Measurements from ENCODE around the gene GSTA2.
"Not testable (repeated sequence)": the region's sequence is repeated elsewhere in the genome, so short reads cannot be mapped to it uniquely, and the experiment has no call there.

GSTA2 gene

GRCh38 chr6:52786249-52786956 lies 23.1 kb upstream of the GSTA2 start:
- Histone ChIP-seq H3K9ac (ENCODE audit: low read length) (no peak overlapping the region), H3K4me1 (ENCODE audit: insufficient read depth, low read length) (no peaks in the 10 kb centered on the region), H3K36me3 (ENCODE audit: insufficient read depth, low read length) (no peaks in the 10 kb centered on the region), H3K9me3 (ENCODE audit: low read length) (no peaks in the 10 kb centered on the region), H3K27me3 (ENCODE audit: control insufficient read depth in 1 of 2, insufficient read depth in 2 of 2, low read length in 2 of 2) (no peaks in the 10 kb centered on the region), H3K4me3 (ENCODE audit: low read depth in 1 of 2, low read length in 2 of 2) (no peak overlapping the region), H3K27ac (ENCODE audit: low read depth, low read length) (no peak overlapping the region)

- not testable (repeated sequence) for H3K9me3 ChIP-seq (ENCODE audit: low read length); H3K4me3 ChIP-seq (ENCODE audit: low read depth in 1 of 2, low read length in 2 of 2); H3K27me3 ChIP-seq (ENCODE audit: control insufficient read depth in 1 of 2, insufficient read depth in 2 of 2, low read length in 2 of 2); H3K4me1 ChIP-seq (ENCODE audit: insufficient read depth, low read length); H3K36me3 ChIP-seq (ENCODE audit: insufficient read depth, low read length); H3K27ac ChIP-seq (ENCODE audit: low read depth, low read length); H3K9ac ChIP-seq (ENCODE audit: low read length)
Measured at GRCh38 chr6:52782696-52783274, 19.5 kb upstream of the GSTA2 start.

GRCh38 chr6:52782209-52782608 lies 18.9 kb upstream of the GSTA2 start:
- not testable (repeated sequence) for H3K27me3 ChIP-seq (ENCODE audit: control insufficient read depth in 1 of 2, insufficient read depth in 2 of 2, low read length in 2 of 2); H3K4me3 ChIP-seq (ENCODE audit: low read depth in 1 of 2, low read length in 2 of 2); H3K27ac ChIP-seq (ENCODE audit: low read depth, low read length); H3K4me1 ChIP-seq (ENCODE audit: insufficient read depth, low read length); H3K36me3 ChIP-seq (ENCODE audit: insufficient read depth, low read length); H3K9me3 ChIP-seq (ENCODE audit: low read length); H3K9ac ChIP-seq (ENCODE audit: low read length)

GRCh38 chr6:52779237-52779636 lies 16.0 kb upstream of the GSTA2 start:
- no peak overlapping the region for H3K9ac ChIP-seq (ENCODE audit: low read length)
- H3K4me3 ChIP-seq (ENCODE audit: low read depth in 1 of 2, low read length in 2 of 2): no peak overlapping the region
- H3K27ac ChIP-seq (ENCODE audit: low read depth, low read length): no peak overlapping the region
- no peaks in the 10 kb centered on the region for H3K36me3 ChIP-seq (ENCODE audit: insufficient read depth, low read length)
- no peaks in the 10 kb centered on the region for H3K27me3 ChIP-seq (ENCODE audit: control insufficient read depth in 1 of 2, insufficient read depth in 2 of 2, low read length in 2 of 2)
- no peaks in the 10 kb centered on the region for H3K9me3 ChIP-seq (ENCODE audit: low read length)
- no peaks in the 10 kb centered on the region for H3K4me1 ChIP-seq (ENCODE audit: insufficient read depth, low read length)

GRCh38 chr6:52776711-52777351 lies 13.6 kb upstream of the GSTA2 start:
- H3K4me1 ChIP-seq (ENCODE audit: insufficient read depth, low read length); H3K9me3 ChIP-seq (ENCODE audit: low read length); H3K27ac ChIP-seq (ENCODE audit: low read depth, low read length); H3K9ac ChIP-seq (ENCODE audit: low read length); H3K36me3 ChIP-seq (ENCODE audit: insufficient read depth, low read length); H3K4me3 ChIP-seq (ENCODE audit: low read depth in 1 of 2, low read length in 2 of 2); H3K27me3 ChIP-seq (ENCODE audit: control insufficient read depth in 1 of 2, insufficient read depth in 2 of 2, low read length in 2 of 2): not testable (repeated sequence)

GRCh38 chr6:52769399-52769798 lies 6.1 kb upstream of the GSTA2 start:
- H3K4me1 ChIP-seq (ENCODE audit: insufficient read depth, low read length); H3K9ac ChIP-seq (ENCODE audit: low read length); H3K27ac ChIP-seq (ENCODE audit: low read depth, low read length); H3K36me3 ChIP-seq (ENCODE audit: insufficient read depth, low read length); H3K4me3 ChIP-seq (ENCODE audit: low read depth in 1 of 2, low read length in 2 of 2); H3K27me3 ChIP-seq (ENCODE audit: control insufficient read depth in 1 of 2, insufficient read depth in 2 of 2, low read length in 2 of 2); H3K9me3 ChIP-seq (ENCODE audit: low read length): not testable (repeated sequence)

GRCh38 chr6:52767658-52768057 lies 4.4 kb upstream of the GSTA2 start:
- not testable (repeated sequence) for H3K9me3 ChIP-seq (ENCODE audit: low read length); H3K36me3 ChIP-seq (ENCODE audit: insufficient read depth, low read length); H3K27ac ChIP-seq (ENCODE audit: low read depth, low read length); H3K27me3 ChIP-seq (ENCODE audit: control insufficient read depth in 1 of 2, insufficient read depth in 2 of 2, low read length in 2 of 2); H3K4me1 ChIP-seq (ENCODE audit: insufficient read depth, low read length); H3K4me3 ChIP-seq (ENCODE audit: low read depth in 1 of 2, low read length in 2 of 2); H3K9ac ChIP-seq (ENCODE audit: low read length)

GRCh38 chr6:52761673-52762491 lies 1.4 kb downstream of the GSTA2 start:
- H3K4me1 ChIP-seq (ENCODE audit: insufficient read depth, low read length); H3K4me3 ChIP-seq (ENCODE audit: low read depth in 1 of 2, low read length in 2 of 2); H3K27me3 ChIP-seq (ENCODE audit: control insufficient read depth in 1 of 2, insufficient read depth in 2 of 2, low read length in 2 of 2); H3K9me3 ChIP-seq (ENCODE audit: low read length); H3K9ac ChIP-seq (ENCODE audit: low read length); H3K27ac ChIP-seq (ENCODE audit: low read depth, low read length); H3K36me3 ChIP-seq (ENCODE audit: insufficient read depth, low read length): not testable (repeated sequence)

- H3K36me3 ChIP-seq (ENCODE audit: insufficient read depth, low read length): no peaks in the 10 kb centered on the region
- H3K4me3 ChIP-seq (ENCODE audit: low read depth in 1 of 2, low read length in 2 of 2): no peak overlapping the region
- no peaks in the 10 kb centered on the region for H3K9me3 ChIP-seq (ENCODE audit: low read length)
- no peak overlapping the region for H3K9ac ChIP-seq (ENCODE audit: low read length)
- no peaks in the 10 kb centered on the region for H3K27me3 ChIP-seq (ENCODE audit: control insufficient read depth in 1 of 2, insufficient read depth in 2 of 2, low read length in 2 of 2)
- no peak overlapping the region for H3K27ac ChIP-seq (ENCODE audit: low read depth, low read length)
- no peaks in the 10 kb centered on the region for H3K4me1 ChIP-seq (ENCODE audit: insufficient read depth, low read length)
Measured at GRCh38 chr6:52760105-52760765, 3.0 kb downstream of the GSTA2 start.

- no peaks in the 10 kb centered on the region for H3K4me1 ChIP-seq (ENCODE audit: insufficient read depth, low read length)
- H3K36me3 ChIP-seq (ENCODE audit: insufficient read depth, low read length): no peaks in the 10 kb centered on the region
- no peak overlapping the region for H3K9ac ChIP-seq (ENCODE audit: low read length)
- H3K9me3 ChIP-seq (ENCODE audit: low read length): no peaks in the 10 kb centered on the region
- H3K27me3 ChIP-seq (ENCODE audit: control insufficient read depth in 1 of 2, insufficient read depth in 2 of 2, low read length in 2 of 2): no peaks in the 10 kb centered on the region
- no peak overlapping the region for H3K27ac ChIP-seq (ENCODE audit: low read depth, low read length)
- no peak overlapping the region for H3K4me3 ChIP-seq (ENCODE audit: low read depth in 1 of 2, low read length in 2 of 2)
Measured at GRCh38 chr6:52759085-52759484, 4.2 kb downstream of the GSTA2 start.

- H3K4me1 ChIP-seq (ENCODE audit: insufficient read depth, low read length); H3K27ac ChIP-seq (ENCODE audit: low read depth, low read length); H3K9me3 ChIP-seq (ENCODE audit: low read length); H3K9ac ChIP-seq (ENCODE audit: low read length); H3K36me3 ChIP-seq (ENCODE audit: insufficient read depth, low read length); H3K4me3 ChIP-seq (ENCODE audit: low read depth in 1 of 2, low read length in 2 of 2); H3K27me3 ChIP-seq (ENCODE audit: control insufficient read depth in 1 of 2, insufficient read depth in 2 of 2, low read length in 2 of 2): not testable (repeated sequence)
Measured at GRCh38 chr6:52757651-52758338, 5.5 kb downstream of the GSTA2 start.
